HepG2 (cell line): ENCODE data around the gene LSMEM2. TPM values are rescaled to one million over a fixed set of nuclear protein-coding genes. Genes with fewer than 3 reads are reported as not detected.

ENCODE experiments used
- ATAC-seq: fragments of 200-7000 bp; cut with Tn5 transposase; 3 replicates; pipeline ENCODE4 v1.9.1; 2020; ENCODE audit warnings: mild to moderate bottlenecking, moderate library complexity
- BruUV-seq: library from RNA; stranded (reverse); fragments of 400-500 nt; replicated peaks from 2 replicates; lab custom pipeline; 2021; lab: Mats Ljungman, UMichigan
- CTCF ChIA-PET: fragments of 300-600 bp; formaldehyde crosslinking; extraction: SDS; loops from one replicate; lab custom pipeline; 2021; ENCODE audit warnings: low total read pairs, inconsistent platforms, low intra/inter-chr PET ratio; lab: Yijun Ruan, JAX
- POLR2A ChIA-PET: fragments of 350-600 bp; sonication (Branson Sonifier 250); formaldehyde crosslinking; loops from one replicate; lab custom pipeline; 2020; ENCODE audit warnings: antibody characterized with exemption, inconsistent platforms; lab: Yijun Ruan, JAX
- DNase-seq: peaks from one replicate; pipeline ENCODE4 v3.0.0-alpha.2; 2015; ENCODE audit warnings: low spot score
- FAIRE-seq: peaks from 3 replicates; lab custom pipeline; 2011; peaks lifted over from hg19 to GRCh38; lab: Jason Lieb, UNC
- H2AFZ ChIP-seq: one replicate; pipeline ENCODE4 v1.6.1; 2011; ENCODE audit warnings: low read length, inconsistent platforms
- H3K27ac ChIP-seq: fragments of 300-600 bp; 3 replicates; pipeline ENCODE4 v1.8.0; 2011; ENCODE audit warnings: mixed run types, mild to moderate bottlenecking, mixed read lengths, low read length, inconsistent platforms; ENCODE audit not compliant: insufficient read depth; ENCODE audit errors: extremely low read length
- H3K27me3 ChIP-seq, 2 experiments: fragments of 200-600 bp in 1 of 2; 2 replicates in 1 of 2; 3 replicates in 1 of 2; pipeline versions ENCODE4 v1.6.0 to v1.8.0; 2011; ENCODE audit warnings: low read length in 2 of 2, mild to moderate bottlenecking in 2 of 2, moderate library complexity in 2 of 2, inconsistent platforms in 1 of 2; ENCODE audit not compliant: insufficient read depth in 2 of 2, control insufficient read depth in 1 of 2
- H3K36me3 ChIP-seq, 2 experiments: fragments of 200-600 bp in 1 of 2; replicated peaks in 1 of 2; 2 replicates in 1 of 2; 3 replicates in 1 of 2; pipeline versions ENCODE4 v1.5.1 to v1.8.0; 2011; ENCODE audit warnings: low read length in 2 of 2, inconsistent platforms in 1 of 2; ENCODE audit not compliant: insufficient read depth in 2 of 2, control insufficient read depth in 1 of 2
- H3K4me1 ChIP-seq: 2 replicates; pipeline ENCODE4 v1.5.1; 2012; ENCODE audit warnings: low read length, inconsistent platforms; ENCODE audit not compliant: insufficient read depth
- H3K4me2 ChIP-seq: 2 replicates; pipeline ENCODE4 v1.6.0; 2011; ENCODE audit warnings: low read depth, low read length, inconsistent platforms
- H3K4me3 ChIP-seq, 3 experiments: fragments of 200-600 bp in 1 of 3; sonication (generic), shearing (Covaris generic) in 1 of 3; replicated peaks in 1 of 3; 2 replicates each; pipeline ENCODE4 v1.5.1; 2011 to 2016; ENCODE audit warnings: low read length in 3 of 3, inconsistent platforms in 2 of 3, low read depth in 2 of 3, mild to moderate bottlenecking in 2 of 3, control low read depth in 1 of 3, mixed read lengths in 1 of 3; ENCODE audit not compliant: insufficient read depth in 1 of 3
- H3K79me2 ChIP-seq: one replicate; pipeline ENCODE4 v1.6.1; 2011; ENCODE audit warnings: low read length, inconsistent platforms; ENCODE audit not compliant: insufficient read depth
- H3K9ac ChIP-seq: 2 replicates; pipeline ENCODE4 v1.6.0; 2011; ENCODE audit warnings: mild to moderate bottlenecking, low read depth, low read length, inconsistent platforms; ENCODE audit not compliant: insufficient read depth
- H3K9me3 ChIP-seq: 2 replicates; pipeline ENCODE4 v1.5.1; 2012; ENCODE audit warnings: mild to moderate bottlenecking, low read length
- H4K20me1 ChIP-seq: 2 replicates; pipeline ENCODE4 v1.6.0; 2011; ENCODE audit warnings: inconsistent platforms, mild to moderate bottlenecking, low read length, moderate library complexity; ENCODE audit not compliant: insufficient read depth
- ASH2L ChIP-seq: fragments of 300-600, 200-600 bp; sonication (generic); IDR thresholded peaks from 2 replicates; pipeline ENCODE4 v1.7.0; 2017; ENCODE audit warnings: low read depth, mild to moderate bottlenecking, moderate library complexity, mixed read lengths, low read length; ENCODE audit not compliant: insufficient read length
- BRCA1 ChIP-seq: sonication (generic); formaldehyde crosslinking; IDR thresholded peaks from 2 replicates; pipeline ENCODE4 v1.4.0; 2020; ENCODE audit warnings: missing genetic modification reagents
- CCAR2 ChIP-seq: fragments of 200-400 bp; formaldehyde crosslinking; optimal IDR thresholded peaks from 2 replicates; pipeline ENCODE3; 2018; ENCODE audit warnings: low read depth, mild to moderate bottlenecking, low read length, moderate library complexity
- CHD4 ChIP-seq: fragments of 200-600 bp; sonication (generic); IDR thresholded peaks from 2 replicates; pipeline ENCODE4 v1.7.0; 2017; ENCODE audit warnings: mild to moderate bottlenecking, low read length, borderline replicate concordance
- MIER2 ChIP-seq: IDR thresholded peaks from 2 replicates; pipeline ENCODE4 v1.6.1; 2016; ENCODE audit warnings: missing biosample characterization, missing genetic modification reagents
- NFE2L1 ChIP-seq: sonication (generic); formaldehyde crosslinking; IDR thresholded peaks from 2 replicates; pipeline ENCODE4 v1.4.0; 2020; ENCODE audit warnings: missing genetic modification reagents, mild to moderate bottlenecking, borderline replicate concordance
- SALL2 ChIP-seq: sonication (generic); formaldehyde crosslinking; IDR thresholded peaks from 2 replicates; pipeline ENCODE4 v1.8.1; 2023; ENCODE audit warnings: mild to moderate bottlenecking, missing genetic modification reagents, inconsistent platforms
- SKIL ChIP-seq: sonication (generic); formaldehyde crosslinking; IDR thresholded peaks from 2 replicates; pipeline ENCODE4 v1.8.0; 2022; ENCODE audit warnings: missing genetic modification reagents, mild to moderate bottlenecking, moderate library complexity, borderline replicate concordance
- SRY ChIP-seq: sonication (generic); formaldehyde crosslinking; IDR thresholded peaks from 2 replicates; pipeline ENCODE4 v1.8.0; 2022; ENCODE audit warnings: mild to moderate bottlenecking, missing genetic modification reagents
- TEAD3 ChIP-seq: optimal IDR thresholded peaks from 2 replicates; pipeline ENCODE3; 2016; ENCODE audit warnings: borderline replicate concordance
- TGIF2 ChIP-seq: IDR thresholded peaks from 2 replicates; pipeline ENCODE4 v1.6.1; 2016; ENCODE audit warnings: control low read depth, missing compliant biosample characterization
- ZBTB20 ChIP-seq: sonication (generic); formaldehyde crosslinking; IDR thresholded peaks from 2 replicates; pipeline ENCODE4 v1.8.1; 2023; ENCODE audit warnings: missing genetic modification reagents, low read depth, mild to moderate bottlenecking, borderline replicate concordance
- ZNF557 ChIP-seq: sonication (generic); formaldehyde crosslinking; IDR thresholded peaks from 2 replicates; pipeline ENCODE4 v1.4.0; 2020; ENCODE audit warnings: missing genetic modification reagents
- WGBS: methylation state at CpG from one replicate; pipeline ENCODE4 v1.1.6; 2017; ENCODE audit warnings: low lambda C conversion rate; 5-methylcytosine and 5-hydroxymethylcytosine counted together
- in situ Hi-C: cut with HindIII; loops from 2 replicates; pipeline ENCODE4 v1.10.0; 2017; ENCODE audit warnings: low pct_unique_long_range_greater_than_20kb; ENCODE audit not compliant: extremely low pct_ligation_motif_present
- intact Hi-C: fragments of 100-400 bp; cut with micrococcal nuclease; formaldehyde crosslinking; loops from one replicate; pipeline ENCODE4 v1.10.0; 2022; ENCODE audit not compliant: unreplicated experiment
- polyA plus RNA-seq, 8 experiments: library from polyadenylated mRNA; depleted of rRNA in 3 of 8; stranded (reverse) in 7 of 8; unstranded in 1 of 8; fragments of >200 nt; fragmentation: Illumina TruSeq in 4 of 8; extraction: Trizol in 4 of 8; gene quantifications; 2 replicates each; pipeline versions ENCODE4 v1.2.1 to v1.2.3, GENCODE V29; 2011 to 2016; ENCODE audit warnings: low read depth in 4 of 8, missing spikeins in 1 of 8, mixed read lengths in 1 of 8; ENCODE audit not compliant: insufficient read depth in 1 of 8
- total RNA-seq, 5 experiments: library from RNA; depleted of rRNA; stranded (reverse); fragments of >200 nt; fragmentation: Illumina TruSeq; extraction: Trizol; gene quantifications; 2 replicates each; pipeline ENCODE4 v1.2.3, GENCODE V29; 2016; ENCODE audit warnings: low read depth in 1 of 5
- TF ChIP-seq, protein P1 (sequence below): IDR thresholded peaks from 2 replicates; pipeline ENCODE4 v1.6.1; 2016; ENCODE audit warnings: missing biosample characterization, missing genetic modification reagents, low read depth
- TF ChIP-seq, protein P2 (sequence below): sonication (generic); formaldehyde crosslinking; IDR thresholded peaks from 2 replicates; pipeline ENCODE4 v1.8.1; 2023; ENCODE audit warnings: missing genetic modification reagents, mild to moderate bottlenecking, borderline replicate concordance
- TF ChIP-seq, protein P3 (sequence below): sonication (generic); formaldehyde crosslinking; IDR thresholded peaks from 2 replicates; pipeline ENCODE4 v1.4.0; 2020; ENCODE audit warnings: missing genetic modification reagents, mild to moderate bottlenecking, borderline replicate concordance
- TF ChIP-seq, protein P4 (sequence below): sonication (generic); formaldehyde crosslinking; IDR thresholded peaks from 2 replicates; pipeline ENCODE4 v1.8.0; 2022; ENCODE audit warnings: mild to moderate bottlenecking, missing genetic modification reagents

Gene LSMEM2
- total and polyA plus RNA-seq, 2 of the 13 experiments (the other 11 are each of a cell fraction or from before 2014, with no cell fraction given): 0.07 to 0.41 TPM

DNA sequence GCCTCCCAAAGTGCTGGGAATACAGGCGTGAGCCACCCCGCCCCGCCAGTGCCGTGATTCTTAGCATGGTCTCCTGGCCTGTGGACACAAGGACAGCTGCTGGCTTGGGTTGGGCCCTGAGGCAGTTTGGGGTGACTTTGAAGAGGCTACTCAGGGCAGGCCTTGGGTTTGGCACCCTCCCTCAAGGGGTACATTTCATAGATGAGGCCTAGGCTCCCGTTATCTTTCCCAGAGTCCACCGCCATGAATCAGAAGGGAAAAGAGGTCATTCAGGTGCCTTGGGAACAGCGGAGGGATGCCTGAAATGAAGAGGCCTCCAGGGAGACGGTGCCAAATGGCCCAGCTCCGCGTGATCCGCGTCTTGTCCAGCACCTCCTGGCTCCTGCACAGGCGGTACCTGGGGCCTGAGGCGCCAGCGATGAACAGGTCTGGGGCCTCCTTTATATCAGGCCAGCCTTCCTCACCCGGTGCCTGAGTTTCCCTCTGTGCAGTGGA, 33.6 kb upstream of the LSMEM2 start:
- Histone ChIP-seq H3K4me2 (peak overlapping the region; percentile 71), H3K9ac (no peak overlapping the region; the same call in 1 of the 2 replicates), H3K4me3 (peak overlapping the region in 1 of 3 experiments; percentile 67; a peak in 1 of 6 replicates), H2AFZ (no peak overlapping the region), H3K79me2 (peaks cover 28% of the 10 kb centered on the region), H3K27me3 (no peaks in the 10 kb centered on the region), H4K20me1 (no peaks in the 10 kb centered on the region), H3K27ac (peak overlapping the region; percentile 43), H3K4me1 (peaks cover 20% of the 10 kb centered on the region), H3K36me3 (0 out of 5 replicates have a peak, but pooled peaks cover 0 to 7% of the 10 kb centered on the region in 2 experiments), H3K9me3 (no peaks in the 10 kb centered on the region)
- no peak for FAIRE-seq
- 88% methylated on average over 12 of the region's 16 CpGs for WGBS
- DNase-seq: no peak
- no TSS peak for BruUV-seq
- POLR2A ChIA-PET: no interaction called here
- ATAC-seq: peak; percentile 11
- in situ Hi-C loops (no loop called here), intact Hi-C loops (no loop called here)
- TF ChIP-seq ZBTB20 (CRISPR knock-in tag) (no peak), MIER2 (no peak), SALL2 (CRISPR knock-in tag) (no peak), ZNF557 (CRISPR knock-in tag) (no peak), BRCA1 (no peak), CHD4 (no peak), ASH2L (no peak), SRY (CRISPR knock-in tag) (no peak), TGIF2 (CRISPR knock-in tag) (no peak), TEAD3 (CRISPR knock-in tag) (no peak), SKIL (CRISPR knock-in tag) (no peak), NFE2L1 (CRISPR knock-in tag) (no peak), CCAR2 (no peak)
- TF ChIP-seq, protein P1, sequence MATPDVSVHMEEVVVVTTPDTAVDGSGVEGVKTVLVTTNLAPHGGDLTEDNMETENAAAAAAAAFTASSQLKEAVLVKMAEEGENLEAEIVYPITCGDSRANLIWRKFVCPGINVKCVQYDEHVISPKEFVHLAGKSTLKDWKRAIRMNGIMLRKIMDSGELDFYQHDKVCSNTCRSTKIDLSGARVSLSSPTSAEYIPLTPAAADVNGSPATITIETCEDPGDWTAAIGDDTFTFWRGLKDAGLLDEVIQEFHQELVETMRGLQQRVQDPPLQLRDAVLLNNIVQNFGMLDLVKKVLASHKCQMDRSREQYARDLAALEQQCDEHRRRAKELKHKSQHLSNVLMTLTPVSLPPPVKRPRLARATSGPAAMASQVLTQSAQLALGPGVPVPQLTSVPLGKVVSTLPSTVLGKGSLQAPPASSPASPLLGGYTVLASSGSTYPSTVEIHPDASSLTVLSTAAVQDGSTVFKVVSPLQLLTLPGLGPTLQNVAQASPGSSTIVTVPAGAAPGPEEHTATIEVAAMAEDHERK: no peak
- TF ChIP-seq, protein P2, sequence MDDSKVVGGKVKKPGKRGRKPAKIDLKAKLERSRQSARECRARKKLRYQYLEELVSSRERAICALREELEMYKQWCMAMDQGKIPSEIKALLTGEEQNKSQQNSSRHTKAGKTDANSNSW (CRISPR knock-in tag): no peak
- TF ChIP-seq, protein P3, sequence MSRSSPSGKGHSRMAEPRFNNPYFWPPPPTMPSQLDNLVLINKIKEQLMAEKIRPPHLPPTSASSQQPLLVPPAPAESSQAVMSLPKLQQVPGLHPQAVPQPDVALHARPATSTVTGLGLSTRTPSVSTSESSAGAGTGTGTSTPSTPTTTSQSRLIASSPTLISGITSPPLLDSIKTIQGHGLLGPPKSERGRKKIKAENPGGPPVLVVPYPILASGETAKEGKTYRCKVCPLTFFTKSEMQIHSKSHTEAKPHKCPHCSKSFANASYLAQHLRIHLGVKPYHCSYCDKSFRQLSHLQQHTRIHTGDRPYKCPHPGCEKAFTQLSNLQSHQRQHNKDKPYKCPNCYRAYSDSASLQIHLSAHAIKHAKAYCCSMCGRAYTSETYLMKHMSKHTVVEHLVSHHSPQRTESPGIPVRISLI (CRISPR knock-in tag): no peak
- TF ChIP-seq, protein P4, sequence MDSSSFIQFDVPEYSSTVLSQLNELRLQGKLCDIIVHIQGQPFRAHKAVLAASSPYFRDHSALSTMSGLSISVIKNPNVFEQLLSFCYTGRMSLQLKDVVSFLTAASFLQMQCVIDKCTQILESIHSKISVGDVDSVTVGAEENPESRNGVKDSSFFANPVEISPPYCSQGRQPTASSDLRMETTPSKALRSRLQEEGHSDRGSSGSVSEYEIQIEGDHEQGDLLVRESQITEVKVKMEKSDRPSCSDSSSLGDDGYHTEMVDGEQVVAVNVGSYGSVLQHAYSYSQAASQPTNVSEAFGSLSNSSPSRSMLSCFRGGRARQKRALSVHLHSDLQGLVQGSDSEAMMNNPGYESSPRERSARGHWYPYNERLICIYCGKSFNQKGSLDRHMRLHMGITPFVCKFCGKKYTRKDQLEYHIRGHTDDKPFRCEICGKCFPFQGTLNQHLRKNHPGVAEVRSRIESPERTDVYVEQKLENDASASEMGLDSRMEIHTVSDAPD (CRISPR knock-in tag): no peak
- CTCF ChIA-PET: interaction anchor here (1.3 to 2.5 kb wide), 5 partner anchors 12 to 53 kb away, joined by 4 to 29 read pairs (median 7); no protein-coding TSS in a partner anchor
